ENCODE results near the gene ATP4B.

The ATP4B gene

GRCh38 chr13:113657851-113658741 lies at the start of gene ATP4B:
ATP4B (minus strand) TSS chr13:113658198; CDS start chr13:113658144, 54 bp downstream.
- DNase-seq (ENCODE audit: low spot score): no peak

- DNase-seq (ENCODE audit: low spot score): no peak
Observed at GRCh38 chr13:113672002-113672651, 14.1 kb upstream of the ATP4B start.

DNA sequence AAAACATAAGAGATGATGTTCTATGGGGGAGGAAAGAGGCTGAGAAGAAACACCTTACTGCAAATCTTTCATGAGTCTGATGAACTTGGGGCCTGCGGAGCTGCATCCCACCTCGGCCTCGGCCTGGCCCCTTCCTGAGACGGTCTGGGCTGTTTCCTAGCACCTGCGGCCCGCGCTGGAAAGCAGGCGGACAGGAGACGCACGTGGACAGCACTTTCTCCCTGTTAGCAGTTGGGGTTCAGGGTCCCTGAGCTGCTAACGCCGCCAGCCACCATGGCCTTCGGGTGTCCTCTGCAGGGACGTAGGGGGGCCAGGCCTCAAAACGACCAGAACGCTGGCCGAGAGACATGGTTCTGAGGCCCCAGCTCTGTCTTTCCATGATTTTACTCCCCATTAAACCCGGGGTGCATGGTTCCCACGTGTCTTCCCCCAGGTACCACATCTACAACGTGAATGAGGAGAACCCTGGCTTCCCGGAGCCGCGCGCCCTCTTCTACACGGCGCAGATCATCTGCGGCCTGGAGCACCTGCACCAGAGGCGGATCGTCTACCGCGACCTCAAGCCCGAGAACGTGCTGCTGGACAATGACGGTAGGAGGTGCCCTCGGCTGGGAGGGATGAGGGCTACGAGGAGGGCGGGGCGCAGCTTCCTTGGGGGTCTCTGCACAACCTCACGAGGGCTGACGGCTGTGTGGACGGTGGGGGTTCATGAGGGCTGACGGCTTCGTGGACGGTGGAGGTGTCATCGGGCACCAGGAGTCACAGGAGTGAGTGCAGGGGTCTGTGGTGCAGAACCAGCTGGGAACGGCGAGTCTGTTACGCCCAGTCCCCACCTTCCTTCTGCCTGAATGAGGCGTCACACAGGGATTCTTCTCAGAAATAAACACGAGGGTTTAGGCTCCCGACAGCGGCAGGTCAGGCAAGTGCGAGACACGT lies 13.3 kb upstream of the ATP4B start:
- no peak for DNase-seq (ENCODE audit: low spot score)

DNA sequence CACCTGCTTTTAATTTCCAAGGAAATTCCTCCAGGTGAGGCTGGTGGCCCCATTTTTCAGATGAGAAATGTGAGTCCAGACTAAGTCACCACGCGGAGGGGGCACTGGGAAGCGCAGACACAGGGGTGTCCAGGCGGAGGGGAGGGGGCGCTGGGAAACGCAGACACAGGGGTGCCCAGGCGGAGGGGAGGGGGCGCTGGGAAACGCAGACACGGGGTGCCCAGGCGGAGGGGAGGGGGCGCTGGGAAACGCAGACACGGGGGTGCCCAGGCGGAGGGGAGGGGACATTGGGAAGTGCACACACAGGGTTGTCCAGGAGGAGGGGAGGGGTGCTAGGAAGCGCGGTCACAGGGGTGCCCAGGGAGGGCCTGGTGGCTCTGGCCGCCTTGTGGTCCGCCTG lies 12.5 kb upstream of the ATP4B start:
- DNase-seq (ENCODE audit: low spot score): no peak

DNA sequence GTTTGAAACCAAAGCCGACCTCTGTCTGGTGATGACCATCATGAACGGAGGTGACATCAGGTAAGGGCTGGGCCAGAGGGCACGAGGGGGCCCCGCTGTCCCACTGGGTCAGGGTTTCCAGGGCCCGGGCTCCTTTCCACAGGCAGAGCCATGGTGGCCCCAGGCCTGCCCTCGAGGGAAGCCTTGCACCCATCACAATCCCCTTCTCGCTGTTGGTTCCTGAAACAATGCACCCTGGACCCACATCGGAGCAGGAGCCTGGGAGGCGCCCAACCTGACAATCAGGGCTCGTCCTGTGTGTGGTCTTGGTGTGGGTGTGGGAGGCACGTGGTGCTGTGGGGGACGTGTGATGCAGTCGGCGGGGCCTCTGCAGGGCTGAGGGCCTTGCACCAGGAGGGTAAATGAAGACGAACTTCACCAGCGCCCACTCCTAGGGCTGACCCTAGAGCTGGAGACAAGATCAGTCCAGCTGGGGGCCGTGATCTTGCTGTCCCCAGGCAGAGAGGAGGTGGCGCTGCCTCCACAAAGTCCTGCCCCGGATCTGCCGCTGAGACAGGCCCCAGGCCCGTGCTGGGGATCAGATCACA lies 11.8 kb upstream of the ATP4B start:
- DNase-seq (ENCODE audit: low spot score): no peak

DNA sequence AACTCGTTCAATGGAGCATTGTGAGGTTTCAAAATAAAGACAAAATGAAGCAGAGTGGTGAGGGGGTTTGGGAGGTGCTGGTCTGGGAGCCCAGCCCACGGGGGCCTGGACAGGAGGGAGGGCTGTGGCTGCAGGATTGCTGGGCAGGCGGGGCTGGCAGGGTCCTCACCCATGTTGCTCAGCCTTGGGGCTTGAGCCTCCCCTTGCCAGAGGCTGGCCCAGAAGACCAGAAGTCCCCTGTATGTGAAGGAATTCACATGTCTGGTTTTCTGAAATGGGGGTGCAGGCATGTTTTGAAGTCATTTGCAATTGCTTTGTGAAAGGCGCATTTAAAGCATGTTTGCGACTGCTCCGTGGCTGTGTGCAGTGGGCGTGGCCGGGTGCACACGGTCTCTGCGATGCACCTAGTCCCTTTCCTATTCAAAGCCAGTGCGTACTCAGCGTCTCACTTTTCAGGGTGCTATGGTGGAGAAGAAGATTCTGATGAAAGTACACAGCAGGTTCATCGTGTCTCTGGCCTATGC lies 11.3 kb upstream of the ATP4B start:
- DNase-seq (ENCODE audit: low spot score): no peak

- no peak for DNase-seq (ENCODE audit: low spot score)
Observed at GRCh38 chr13:113668491-113668971, 10.5 kb upstream of the ATP4B start.

DNA sequence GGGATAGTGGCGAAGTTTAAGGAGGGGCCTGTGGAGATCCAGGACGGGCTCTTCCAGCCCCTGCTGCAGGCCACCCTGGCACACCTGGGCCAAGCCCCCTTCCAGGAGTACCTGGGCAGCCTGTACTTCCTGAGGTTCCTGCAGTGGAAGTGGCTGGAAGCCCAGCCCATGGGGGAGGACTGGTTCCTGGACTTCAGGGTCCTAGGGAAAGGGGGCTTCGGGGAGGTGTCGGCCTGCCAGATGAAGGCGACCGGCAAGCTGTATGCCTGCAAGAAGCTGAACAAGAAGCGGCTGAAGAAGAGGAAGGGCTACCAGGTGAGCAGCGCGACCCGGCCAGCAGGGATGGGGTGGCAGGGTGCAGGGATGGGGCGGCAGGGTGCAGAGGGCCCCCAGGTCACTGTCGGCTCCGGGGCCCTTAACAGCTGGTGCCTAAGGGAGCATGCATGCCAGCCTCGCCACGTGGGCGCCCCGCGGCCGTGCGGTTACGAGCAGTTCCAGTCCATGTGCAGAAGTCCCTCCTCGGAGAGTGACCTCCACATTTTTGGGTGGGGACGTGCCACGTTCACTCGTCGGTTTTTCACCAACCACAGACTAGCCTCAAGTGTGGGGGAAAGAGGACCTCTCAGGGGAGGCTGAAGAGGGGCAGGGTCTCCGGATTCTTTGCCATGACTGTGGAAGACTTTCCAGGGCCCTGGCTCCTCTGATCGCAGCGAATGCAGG lies 9.9 kb upstream of the ATP4B start:
- no peak for DNase-seq (ENCODE audit: low spot score)

- DNase-seq (ENCODE audit: low spot score): no peak
Observed at GRCh38 chr13:113666951-113667701, 9.1 kb upstream of the ATP4B start, which contains the start of gene GRK1. GRK1 (plus strand) TSS chr13:113667219; CDS start chr13:113667387, 168 bp downstream.

GRCh38 chr13:113666329-113666670 lies 8.3 kb upstream of the ATP4B start:
- DNase-seq (ENCODE audit: low spot score): no peak

DNA sequence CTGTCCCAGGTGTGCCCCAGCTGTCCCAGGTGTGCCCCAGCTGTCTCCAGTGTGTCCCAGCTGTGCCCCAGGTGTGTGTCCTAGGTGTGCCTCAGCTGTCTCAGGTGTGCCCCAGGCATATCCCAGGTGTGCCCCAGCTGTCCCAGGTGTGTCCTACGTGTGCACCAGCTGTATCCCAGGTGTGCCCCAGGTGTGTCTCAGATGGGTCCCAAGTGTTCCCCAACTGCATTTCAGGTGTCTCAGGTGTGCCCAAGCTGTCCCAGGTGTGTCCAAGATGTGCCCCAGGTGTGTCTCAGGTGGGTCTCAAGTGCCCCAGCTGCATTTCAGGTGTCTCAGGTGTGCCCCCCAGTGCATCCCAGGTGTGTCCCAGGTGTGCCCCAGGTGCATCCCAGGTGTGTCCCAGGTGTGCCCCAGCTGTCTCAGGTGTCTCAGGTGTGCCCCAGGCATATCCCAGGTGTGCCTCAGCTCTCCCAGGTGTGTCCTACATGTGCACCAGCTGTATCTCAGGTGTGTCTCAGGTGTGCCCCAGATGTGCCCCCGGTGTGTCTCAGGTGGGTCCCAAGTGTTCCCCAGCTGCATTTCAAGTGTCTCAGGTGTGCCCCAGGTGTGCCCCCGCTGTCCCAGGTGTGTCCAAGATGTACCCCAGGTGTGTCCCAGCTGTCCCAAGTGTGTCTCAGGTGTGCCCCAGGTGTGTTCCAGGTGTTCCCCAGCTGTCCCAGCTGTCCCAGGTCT lies 7.8 kb upstream of the ATP4B start:
- DNase-seq (ENCODE audit: low spot score): no peak

GRCh38 chr13:113664751-113665596 lies 7.0 kb upstream of the ATP4B start:
- DNase-seq (ENCODE audit: low spot score): no peak

DNA sequence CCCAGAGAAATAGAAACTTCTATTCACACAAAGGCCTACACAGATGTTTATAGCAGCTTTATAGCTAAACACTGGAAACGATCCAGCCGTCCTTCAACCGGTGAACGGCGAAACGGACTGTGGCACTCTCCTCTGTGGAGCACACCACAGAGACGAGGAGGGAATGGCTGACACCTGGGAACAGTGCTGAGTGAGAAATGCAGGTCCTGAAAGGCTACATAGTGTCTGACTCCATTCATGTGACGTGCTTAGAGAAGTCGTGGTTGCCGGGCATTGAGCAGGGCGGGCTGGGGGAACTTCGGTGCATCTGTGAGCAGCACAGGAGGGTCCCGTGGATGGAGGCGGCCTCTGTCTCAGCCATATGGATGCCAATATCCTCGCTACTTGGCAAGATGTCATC lies 5.9 kb upstream of the ATP4B start:
- no peak for DNase-seq (ENCODE audit: low spot score)

GRCh38 chr13:113661509-113661908 lies 3.5 kb upstream of the ATP4B start:
- no peak for DNase-seq (ENCODE audit: low spot score)

DNA sequence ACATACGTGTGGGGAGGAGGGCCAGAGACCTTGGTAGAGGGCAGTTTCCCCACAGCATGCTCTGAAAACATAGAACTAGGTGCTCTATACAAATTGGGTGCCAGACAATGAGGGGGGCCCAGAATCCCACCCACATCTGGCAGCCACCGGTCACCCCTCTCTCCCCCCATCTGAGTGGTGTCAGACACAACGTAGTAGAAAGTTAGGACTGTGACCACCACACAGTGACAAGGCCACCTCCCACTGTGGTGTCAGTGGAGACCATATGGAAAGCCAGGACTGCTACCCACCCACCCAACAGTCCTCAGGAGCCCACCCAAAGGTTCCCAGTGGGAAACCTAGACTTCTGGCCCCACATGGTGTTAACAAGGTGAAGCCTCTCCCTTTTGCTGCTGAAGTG lies 2.1 kb upstream of the ATP4B start:
- no peak for DNase-seq (ENCODE audit: low spot score)

DNA sequence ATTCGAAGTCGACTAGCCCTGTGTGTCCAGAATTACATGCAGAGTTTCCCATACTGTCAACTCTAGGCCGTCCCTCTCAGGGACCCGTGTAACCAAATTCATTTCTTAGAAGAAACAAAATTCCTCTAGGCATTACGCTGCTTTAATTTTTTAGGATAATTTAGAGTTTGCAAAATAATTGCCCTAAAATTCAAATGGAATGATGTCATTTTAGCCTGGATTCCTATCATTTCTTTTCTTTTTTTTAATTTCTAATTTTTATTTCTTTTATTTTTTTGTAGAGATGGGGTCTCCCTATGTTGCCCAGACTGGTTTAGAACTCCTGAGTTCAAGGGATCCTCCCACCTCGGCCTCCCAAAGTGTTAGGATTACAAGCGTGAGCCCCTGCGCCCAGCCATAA lies 1.3 kb upstream of the ATP4B start:
- no peak for DNase-seq (ENCODE audit: low spot score)

DNA sequence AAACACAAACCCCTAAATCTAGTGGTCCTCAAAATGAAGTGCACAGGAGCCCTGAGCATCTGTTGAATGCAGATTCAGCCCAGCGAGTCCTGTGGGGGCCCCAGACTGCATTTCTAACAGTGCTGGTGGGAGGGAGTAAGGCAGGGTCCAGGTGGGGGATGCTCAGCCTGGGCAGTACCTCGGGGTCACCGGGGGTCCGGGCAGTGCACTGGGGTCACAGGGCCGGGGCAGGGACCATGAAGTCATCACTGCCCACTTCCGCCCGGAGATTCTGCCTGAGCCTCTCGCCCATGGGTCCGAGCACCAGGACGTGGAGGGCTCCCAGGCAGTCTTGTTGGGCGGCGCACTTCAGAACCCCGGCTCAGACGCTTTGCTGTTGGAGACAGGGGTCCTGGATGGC lies 838 bp upstream of the ATP4B start:
- DNase-seq (ENCODE audit: low spot score): no peak
